H1 (cell line): Measurements from ENCODE around the gene HS3ST5. TPM values are rescaled to one million over a fixed set of nuclear protein-coding genes. Genes with fewer than 3 reads are reported as not detected.

Experiments
- polyA plus RNA-seq, 7 experiments: library from polyadenylated mRNA; depleted of rRNA in 3 of 7; stranded (reverse) in 5 of 7; unstranded in 2 of 7; fragments of >200 nt in 5 of 7; fragments of 200-250 nt in 2 of 7; gene quantifications; 1 replicate in 5 of 7; 2 replicates in 1 of 7; 4 replicates in 1 of 7; pipeline versions ENCODE4 v1.2.1 to v1.2.3, GENCODE V29; 2011 to 2013; ENCODE audit warnings: missing spikeins in 2 of 7, mixed read lengths in 2 of 7
- total RNA-seq: library from RNA; stranded (reverse); fragmentation: NEBNext Ultra II Directional; extraction: Animal tissue kit (Norgen Biotek cat#: 25700); gene quantifications from 2 replicates; pipeline ENCODE4 v1.2.1, GENCODE V29; 2021
- TF ChIP-seq, protein P1 (sequence below): fragments of 300-600 bp; sonication (generic); IDR thresholded peaks from 2 replicates; pipeline ENCODE4 v1.7.1; 2012; ENCODE audit warnings: low read length, moderate library complexity, mild to moderate bottlenecking, inconsistent platforms; ENCODE audit not compliant: insufficient replicate concordance

HS3ST5 gene
- total and polyA plus RNA-seq, 2 of the 8 experiments (the other 6 are each of a cell fraction or from before 2014, with no cell fraction given): 1.2 to 9.9 TPM

- TF ChIP-seq, protein P1, sequence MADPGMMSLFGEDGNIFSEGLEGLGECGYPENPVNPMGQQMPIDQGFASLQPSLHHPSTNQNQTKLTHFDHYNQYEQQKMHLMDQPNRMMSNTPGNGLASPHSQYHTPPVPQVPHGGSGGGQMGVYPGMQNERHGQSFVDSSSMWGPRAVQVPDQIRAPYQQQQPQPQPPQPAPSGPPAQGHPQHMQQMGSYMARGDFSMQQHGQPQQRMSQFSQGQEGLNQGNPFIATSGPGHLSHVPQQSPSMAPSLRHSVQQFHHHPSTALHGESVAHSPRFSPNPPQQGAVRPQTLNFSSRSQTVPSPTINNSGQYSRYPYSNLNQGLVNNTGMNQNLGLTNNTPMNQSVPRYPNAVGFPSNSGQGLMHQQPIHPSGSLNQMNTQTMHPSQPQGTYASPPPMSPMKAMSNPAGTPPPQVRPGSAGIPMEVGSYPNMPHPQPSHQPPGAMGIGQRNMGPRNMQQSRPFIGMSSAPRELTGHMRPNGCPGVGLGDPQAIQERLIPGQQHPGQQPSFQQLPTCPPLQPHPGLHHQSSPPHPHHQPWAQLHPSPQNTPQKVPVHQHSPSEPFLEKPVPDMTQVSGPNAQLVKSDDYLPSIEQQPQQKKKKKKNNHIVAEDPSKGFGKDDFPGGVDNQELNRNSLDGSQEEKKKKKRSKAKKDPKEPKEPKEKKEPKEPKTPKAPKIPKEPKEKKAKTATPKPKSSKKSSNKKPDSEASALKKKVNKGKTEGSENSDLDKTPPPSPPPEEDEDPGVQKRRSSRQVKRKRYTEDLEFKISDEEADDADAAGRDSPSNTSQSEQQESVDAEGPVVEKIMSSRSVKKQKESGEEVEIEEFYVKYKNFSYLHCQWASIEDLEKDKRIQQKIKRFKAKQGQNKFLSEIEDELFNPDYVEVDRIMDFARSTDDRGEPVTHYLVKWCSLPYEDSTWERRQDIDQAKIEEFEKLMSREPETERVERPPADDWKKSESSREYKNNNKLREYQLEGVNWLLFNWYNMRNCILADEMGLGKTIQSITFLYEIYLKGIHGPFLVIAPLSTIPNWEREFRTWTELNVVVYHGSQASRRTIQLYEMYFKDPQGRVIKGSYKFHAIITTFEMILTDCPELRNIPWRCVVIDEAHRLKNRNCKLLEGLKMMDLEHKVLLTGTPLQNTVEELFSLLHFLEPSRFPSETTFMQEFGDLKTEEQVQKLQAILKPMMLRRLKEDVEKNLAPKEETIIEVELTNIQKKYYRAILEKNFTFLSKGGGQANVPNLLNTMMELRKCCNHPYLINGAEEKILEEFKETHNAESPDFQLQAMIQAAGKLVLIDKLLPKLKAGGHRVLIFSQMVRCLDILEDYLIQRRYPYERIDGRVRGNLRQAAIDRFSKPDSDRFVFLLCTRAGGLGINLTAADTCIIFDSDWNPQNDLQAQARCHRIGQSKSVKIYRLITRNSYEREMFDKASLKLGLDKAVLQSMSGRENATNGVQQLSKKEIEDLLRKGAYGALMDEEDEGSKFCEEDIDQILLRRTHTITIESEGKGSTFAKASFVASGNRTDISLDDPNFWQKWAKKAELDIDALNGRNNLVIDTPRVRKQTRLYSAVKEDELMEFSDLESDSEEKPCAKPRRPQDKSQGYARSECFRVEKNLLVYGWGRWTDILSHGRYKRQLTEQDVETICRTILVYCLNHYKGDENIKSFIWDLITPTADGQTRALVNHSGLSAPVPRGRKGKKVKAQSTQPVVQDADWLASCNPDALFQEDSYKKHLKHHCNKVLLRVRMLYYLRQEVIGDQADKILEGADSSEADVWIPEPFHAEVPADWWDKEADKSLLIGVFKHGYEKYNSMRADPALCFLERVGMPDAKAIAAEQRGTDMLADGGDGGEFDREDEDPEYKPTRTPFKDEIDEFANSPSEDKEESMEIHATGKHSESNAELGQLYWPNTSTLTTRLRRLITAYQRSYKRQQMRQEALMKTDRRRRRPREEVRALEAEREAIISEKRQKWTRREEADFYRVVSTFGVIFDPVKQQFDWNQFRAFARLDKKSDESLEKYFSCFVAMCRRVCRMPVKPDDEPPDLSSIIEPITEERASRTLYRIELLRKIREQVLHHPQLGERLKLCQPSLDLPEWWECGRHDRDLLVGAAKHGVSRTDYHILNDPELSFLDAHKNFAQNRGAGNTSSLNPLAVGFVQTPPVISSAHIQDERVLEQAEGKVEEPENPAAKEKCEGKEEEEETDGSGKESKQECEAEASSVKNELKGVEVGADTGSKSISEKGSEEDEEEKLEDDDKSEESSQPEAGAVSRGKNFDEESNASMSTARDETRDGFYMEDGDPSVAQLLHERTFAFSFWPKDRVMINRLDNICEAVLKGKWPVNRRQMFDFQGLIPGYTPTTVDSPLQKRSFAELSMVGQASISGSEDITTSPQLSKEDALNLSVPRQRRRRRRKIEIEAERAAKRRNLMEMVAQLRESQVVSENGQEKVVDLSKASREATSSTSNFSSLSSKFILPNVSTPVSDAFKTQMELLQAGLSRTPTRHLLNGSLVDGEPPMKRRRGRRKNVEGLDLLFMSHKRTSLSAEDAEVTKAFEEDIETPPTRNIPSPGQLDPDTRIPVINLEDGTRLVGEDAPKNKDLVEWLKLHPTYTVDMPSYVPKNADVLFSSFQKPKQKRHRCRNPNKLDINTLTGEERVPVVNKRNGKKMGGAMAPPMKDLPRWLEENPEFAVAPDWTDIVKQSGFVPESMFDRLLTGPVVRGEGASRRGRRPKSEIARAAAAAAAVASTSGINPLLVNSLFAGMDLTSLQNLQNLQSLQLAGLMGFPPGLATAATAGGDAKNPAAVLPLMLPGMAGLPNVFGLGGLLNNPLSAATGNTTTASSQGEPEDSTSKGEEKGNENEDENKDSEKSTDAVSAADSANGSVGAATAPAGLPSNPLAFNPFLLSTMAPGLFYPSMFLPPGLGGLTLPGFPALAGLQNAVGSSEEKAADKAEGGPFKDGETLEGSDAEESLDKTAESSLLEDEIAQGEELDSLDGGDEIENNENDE: no peak
Observed at GRCh38 chr6:114218437-114219340, 124.1 kb downstream of the HS3ST5 start (continued).
